K562 (cell line): ENCODE data around the gene CHD3. TPM values are rescaled to one million over a fixed set of nuclear protein-coding genes. Genes with fewer than 3 reads are reported as not detected.

Experiments used
- CBFB ChIP-seq: sonication (generic); formaldehyde crosslinking; IDR thresholded peaks from 2 replicates; pipeline ENCODE4 v1.4.0; 2020; ENCODE audit warnings: mild to moderate bottlenecking, missing genetic modification reagents
- CTBP1 ChIP-seq: fragments of 450-650 bp; IDR thresholded peaks from 2 replicates; pipeline ENCODE4 v1.6.1; 2016; ENCODE audit warnings: borderline replicate concordance
- ETV1 ChIP-seq: fragments of 450-650 bp; conservative IDR thresholded peaks from 2 replicates; pipeline ENCODE4 v1.6.1; 2016; ENCODE audit warnings: missing genetic modification characterization, control low read depth, low read depth, missing compliant biosample characterization
- HMG20B ChIP-seq: fragments of 250-450 bp; sonication (Bioruptor Pico); IDR thresholded peaks from 2 replicates; pipeline ENCODE4 v1.5.0; 2021; ENCODE audit warnings: mild to moderate bottlenecking
- HMGN3 ChIP-seq: IDR thresholded peaks from 2 replicates; pipeline ENCODE4 v1.6.1; 2011; ENCODE audit warnings: borderline replicate concordance, low read depth, mild to moderate bottlenecking, mixed read lengths, low read length; ENCODE audit not compliant: insufficient read length; ENCODE audit errors: extremely low read depth
- KAT7 ChIP-seq: sonication (generic); formaldehyde crosslinking; IDR thresholded peaks from 2 replicates; pipeline ENCODE4 v1.8.0; 2022; ENCODE audit warnings: missing genetic modification reagents, mild to moderate bottlenecking, borderline replicate concordance
- KDM5B ChIP-seq: fragments of 200-600 bp; sonication (generic); IDR thresholded peaks from 2 replicates; pipeline ENCODE4 v1.6.1; 2012; ENCODE audit warnings: low read depth, mild to moderate bottlenecking, moderate library complexity, low read length, control low read depth, inconsistent platforms; ENCODE audit not compliant: insufficient replicate concordance
- PHB2 ChIP-seq: fragments of 450-650 bp; IDR thresholded peaks from 2 replicates; pipeline ENCODE4 v1.6.1; 2017; ENCODE audit warnings: low read depth
- RB1 ChIP-seq: fragments of 450-650 bp; IDR thresholded peaks from 2 replicates; pipeline ENCODE4 v1.6.1; 2017; ENCODE audit warnings: low read depth, mild to moderate bottlenecking
- RBM14 ChIP-seq: fragments of 200-400 bp; formaldehyde crosslinking; IDR thresholded peaks from 2 replicates; pipeline ENCODE4 v1.6.1; 2018; ENCODE audit warnings: low read depth, mild to moderate bottlenecking, low read length, moderate library complexity, borderline replicate concordance; ENCODE audit not compliant: insufficient read depth
- ZNF263 ChIP-seq: sonication (generic); formaldehyde crosslinking; IDR thresholded peaks from 2 replicates; pipeline ENCODE4 v1.8.0; 2022; ENCODE audit warnings: mild to moderate bottlenecking, missing genetic modification reagents, borderline replicate concordance
- ZNF445 ChIP-seq: fragments of 250-450 bp; sonication (Bioruptor Pico); IDR thresholded peaks from 2 replicates; pipeline ENCODE4 v1.4.0; 2020; ENCODE audit warnings: low read depth, mild to moderate bottlenecking, moderate library complexity
- ZNF830 ChIP-seq: fragments of 250-450 bp; sonication (Bioruptor Pico); IDR thresholded peaks from 2 replicates; pipeline ENCODE4 v1.5.0; 2021; ENCODE audit warnings: mild to moderate bottlenecking
- polyA plus RNA-seq, 8 experiments: library from polyadenylated mRNA; depleted of rRNA in 4 of 8; stranded (reverse) in 5 of 8; unstranded in 3 of 8; fragments of >200 nt; fragmentation: Nextera tagmentation in 2 of 8; fragmentation: Illumina TruSeq in 1 of 8; extraction: Ambion mirVana in 2 of 8; extraction: Trizol in 1 of 8; gene quantifications; 2 replicates each; pipeline versions ENCODE4 v1.2.1 to v1.2.3, GENCODE V29; 2011 to 2014; ENCODE audit warnings: inconsistent platforms in 1 of 8, missing spikeins in 1 of 8
- total RNA-seq, 7 experiments: library from RNA; depleted of rRNA in 6 of 7; stranded (reverse); fragments of >200 nt in 6 of 7; fragmentation: Illumina TruSeq in 2 of 7; extraction: Trizol in 2 of 7; gene quantifications; 2 replicates each; pipeline versions ENCODE4 v1.2.1 to v1.2.3, GENCODE V29; 2011 to 2021; ENCODE audit warnings: low replicate concordance in 1 of 7
- TF ChIP-seq, protein P1 (sequence below), 2 experiments: fragments of 200-800 bp in 1 of 2; sonication (Bioruptor generic) in 1 of 2; sonication (generic) in 1 of 2; formaldehyde crosslinking in 1 of 2; IDR thresholded peaks in 1 of 2; conservative IDR thresholded peaks in 1 of 2; 2 replicates each; pipeline versions ENCODE4 v1.5.0 to v1.6.1; 2016 to 2020; ENCODE audit warnings: missing compliant biosample characterization in 1 of 2, missing genetic modification characterization in 1 of 2, missing genetic modification reagents in 1 of 2
- TF ChIP-seq, protein P2 (sequence below), 2 experiments: fragments of 450-650 bp; IDR thresholded peaks; 2 replicates each; pipeline ENCODE4 v1.6.1; 2018; ENCODE audit warnings: mild to moderate bottlenecking in 2 of 2, low read depth in 1 of 2; ENCODE audit not compliant: partially characterized antibody in 2 of 2
- TF ChIP-seq, protein P3 (sequence below): fragments of 150-350 bp; conservative IDR thresholded peaks from 2 replicates; pipeline ENCODE4 v1.6.1; 2014; ENCODE audit warnings: low read length

Gene CHD3
- total and polyA plus RNA-seq, 9 of the 15 experiments (the other 6 are each of a cell fraction or from before 2014, with no cell fraction given) = 0.39 to 38.2 (median 21.2) TPM

DNA sequence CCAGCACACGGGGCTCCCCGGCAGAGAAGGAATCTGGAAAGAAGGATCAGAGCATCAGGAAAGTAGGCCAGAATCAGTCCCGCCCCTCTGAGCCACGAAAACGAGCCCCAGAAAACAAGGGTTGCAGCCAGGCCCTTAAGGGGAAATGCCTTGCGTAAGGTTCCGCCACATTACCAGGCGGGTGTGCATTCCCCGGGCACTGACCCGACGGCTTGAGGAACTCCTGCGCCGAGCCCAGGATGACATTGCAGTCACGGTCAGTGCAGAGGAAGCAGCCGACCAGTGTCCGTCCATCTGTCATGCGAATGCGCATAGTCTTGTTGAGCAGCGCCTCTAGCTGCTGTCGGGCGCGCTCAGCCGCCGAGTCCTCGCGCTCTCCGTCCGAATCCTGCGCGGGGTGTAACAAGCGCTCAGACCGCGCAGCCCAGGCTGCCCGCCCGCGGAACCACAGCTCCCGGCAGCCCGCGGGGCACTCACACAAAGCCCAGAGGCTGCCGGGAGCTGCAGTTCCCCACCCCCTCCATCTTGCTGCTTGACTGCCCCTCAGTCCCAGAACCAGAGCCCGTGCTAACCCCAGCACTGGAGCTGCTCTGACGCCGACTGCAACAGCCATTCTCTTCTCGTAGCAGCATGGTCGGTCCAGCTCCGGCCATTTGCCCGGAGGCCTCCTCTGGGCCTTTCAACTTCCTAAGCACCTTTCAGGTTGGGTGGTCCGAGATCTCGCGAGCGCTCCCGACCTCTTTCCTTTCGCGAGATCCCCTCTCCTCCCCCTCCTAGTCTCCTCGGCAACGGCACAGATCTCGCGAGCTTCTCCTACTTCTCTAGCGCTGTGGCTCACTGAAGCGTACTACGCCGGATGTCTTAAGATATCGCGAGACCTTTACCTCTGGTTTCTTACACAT, 31.5 kb upstream of the CHD3 start, which contains the start of gene NAA38 (continued):
- TF ChIP-seq CBFB (CRISPR knock-in tag) (no peak), ETV1 (tag) (peak; percentile 34; the same call in 1 of the 2 replicates), ZNF263 (peak; percentile 64; the same call in 1 of the 2 replicates), ZNF830 (CRISPR knock-in tag) (0 out of 2 replicates have a peak, but pooled peaks have one; percentile 63), RB1 (peak; percentile 67; the same call in 1 of the 2 replicates), KAT7 (CRISPR knock-in tag) (peak; percentile 83), HMG20B (no peak), ZNF445 (CRISPR knock-in tag) (no peak), CTBP1 (peak; percentile 95), RBM14 (no peak), HMGN3 (peak; percentile 89), PHB2 (no peak), KDM5B (peak; percentile 45)
- TF ChIP-seq, protein P1, sequence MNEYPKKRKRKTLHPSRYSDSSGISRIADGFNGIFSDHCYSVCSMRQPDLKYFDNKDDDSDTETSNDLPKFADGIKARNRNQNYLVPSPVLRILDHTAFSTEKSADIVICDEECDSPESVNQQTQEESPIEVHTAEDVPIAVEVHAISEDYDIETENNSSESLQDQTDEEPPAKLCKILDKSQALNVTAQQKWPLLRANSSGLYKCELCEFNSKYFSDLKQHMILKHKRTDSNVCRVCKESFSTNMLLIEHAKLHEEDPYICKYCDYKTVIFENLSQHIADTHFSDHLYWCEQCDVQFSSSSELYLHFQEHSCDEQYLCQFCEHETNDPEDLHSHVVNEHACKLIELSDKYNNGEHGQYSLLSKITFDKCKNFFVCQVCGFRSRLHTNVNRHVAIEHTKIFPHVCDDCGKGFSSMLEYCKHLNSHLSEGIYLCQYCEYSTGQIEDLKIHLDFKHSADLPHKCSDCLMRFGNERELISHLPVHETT (CRISPR knock-in tag; conservative IDR thresholded peaks at IDR 0.05 in 1 of 2, IDR thresholded peaks at IDR 0.05 in 1 of 2) = peak in 1 of 2 experiments; percentile 74; a peak in 2 of 4 replicates
- TF ChIP-seq, protein P2, sequence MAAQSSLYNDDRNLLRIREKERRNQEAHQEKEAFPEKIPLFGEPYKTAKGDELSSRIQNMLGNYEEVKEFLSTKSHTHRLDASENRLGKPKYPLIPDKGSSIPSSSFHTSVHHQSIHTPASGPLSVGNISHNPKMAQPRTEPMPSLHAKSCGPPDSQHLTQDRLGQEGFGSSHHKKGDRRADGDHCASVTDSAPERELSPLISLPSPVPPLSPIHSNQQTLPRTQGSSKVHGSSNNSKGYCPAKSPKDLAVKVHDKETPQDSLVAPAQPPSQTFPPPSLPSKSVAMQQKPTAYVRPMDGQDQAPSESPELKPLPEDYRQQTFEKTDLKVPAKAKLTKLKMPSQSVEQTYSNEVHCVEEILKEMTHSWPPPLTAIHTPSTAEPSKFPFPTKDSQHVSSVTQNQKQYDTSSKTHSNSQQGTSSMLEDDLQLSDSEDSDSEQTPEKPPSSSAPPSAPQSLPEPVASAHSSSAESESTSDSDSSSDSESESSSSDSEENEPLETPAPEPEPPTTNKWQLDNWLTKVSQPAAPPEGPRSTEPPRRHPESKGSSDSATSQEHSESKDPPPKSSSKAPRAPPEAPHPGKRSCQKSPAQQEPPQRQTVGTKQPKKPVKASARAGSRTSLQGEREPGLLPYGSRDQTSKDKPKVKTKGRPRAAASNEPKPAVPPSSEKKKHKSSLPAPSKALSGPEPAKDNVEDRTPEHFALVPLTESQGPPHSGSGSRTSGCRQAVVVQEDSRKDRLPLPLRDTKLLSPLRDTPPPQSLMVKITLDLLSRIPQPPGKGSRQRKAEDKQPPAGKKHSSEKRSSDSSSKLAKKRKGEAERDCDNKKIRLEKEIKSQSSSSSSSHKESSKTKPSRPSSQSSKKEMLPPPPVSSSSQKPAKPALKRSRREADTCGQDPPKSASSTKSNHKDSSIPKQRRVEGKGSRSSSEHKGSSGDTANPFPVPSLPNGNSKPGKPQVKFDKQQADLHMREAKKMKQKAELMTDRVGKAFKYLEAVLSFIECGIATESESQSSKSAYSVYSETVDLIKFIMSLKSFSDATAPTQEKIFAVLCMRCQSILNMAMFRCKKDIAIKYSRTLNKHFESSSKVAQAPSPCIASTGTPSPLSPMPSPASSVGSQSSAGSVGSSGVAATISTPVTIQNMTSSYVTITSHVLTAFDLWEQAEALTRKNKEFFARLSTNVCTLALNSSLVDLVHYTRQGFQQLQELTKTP (IDR thresholded peaks at IDR 0.05; ENCODE audit: low read depth in 1 of 2, partially characterized antibody in 2 of 2) = peak in 1 of 2 experiments; percentile 96
- TF ChIP-seq, protein P3, sequence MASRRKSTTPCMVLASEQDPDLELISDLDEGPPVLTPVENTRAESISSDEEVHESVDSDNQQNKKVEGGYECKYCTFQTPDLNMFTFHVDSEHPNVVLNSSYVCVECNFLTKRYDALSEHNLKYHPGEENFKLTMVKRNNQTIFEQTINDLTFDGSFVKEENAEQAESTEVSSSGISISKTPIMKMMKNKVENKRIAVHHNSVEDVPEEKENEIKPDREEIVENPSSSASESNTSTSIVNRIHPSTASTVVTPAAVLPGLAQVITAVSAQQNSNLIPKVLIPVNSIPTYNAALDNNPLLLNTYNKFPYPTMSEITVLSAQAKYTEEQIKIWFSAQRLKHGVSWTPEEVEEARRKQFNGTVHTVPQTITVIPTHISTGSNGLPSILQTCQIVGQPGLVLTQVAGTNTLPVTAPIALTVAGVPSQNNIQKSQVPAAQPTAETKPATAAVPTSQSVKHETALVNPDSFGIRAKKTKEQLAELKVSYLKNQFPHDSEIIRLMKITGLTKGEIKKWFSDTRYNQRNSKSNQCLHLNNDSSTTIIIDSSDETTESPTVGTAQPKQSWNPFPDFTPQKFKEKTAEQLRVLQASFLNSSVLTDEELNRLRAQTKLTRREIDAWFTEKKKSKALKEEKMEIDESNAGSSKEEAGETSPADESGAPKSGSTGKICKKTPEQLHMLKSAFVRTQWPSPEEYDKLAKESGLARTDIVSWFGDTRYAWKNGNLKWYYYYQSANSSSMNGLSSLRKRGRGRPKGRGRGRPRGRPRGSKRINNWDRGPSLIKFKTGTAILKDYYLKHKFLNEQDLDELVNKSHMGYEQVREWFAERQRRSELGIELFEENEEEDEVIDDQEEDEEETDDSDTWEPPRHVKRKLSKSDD = peak; percentile 92
